Activated T-cell treated with anti-CD3 and anti-CD28 coated beads, Interleukin-2, amount 50 U/mL, for 4 hours (primary cell): ENCODE data around the gene FBXO39. TPM values are rescaled to one million over a fixed set of nuclear protein-coding genes. Genes with fewer than 3 reads are reported as not detected.
A peak's percentile ranks its signal among the peaks of the same experiment; 100 is the strongest.
"Not testable (repeated sequence)": the region's sequence is repeated elsewhere in the genome, so short reads cannot be mapped to it uniquely, and the experiment has no call there.

Source experiments
- ATAC-seq, 2 donors: fragments of 200-7000 bp; cut with Tn5 transposase; one replicate each; pipeline ENCODE4 v1.10.0; 2021
- DNase-seq: peaks from one replicate; pipeline ENCODE4 v3.0.0-alpha.2; 2020
- H3K27me3 Mint-ChIP-seq: one replicate; pipeline ENCODE4 v1.8.0; 2021; ENCODE audit warnings: low read depth, mixed read lengths
- H3K36me3 Mint-ChIP-seq: one replicate; pipeline ENCODE4 v1.8.0; 2022; ENCODE audit warnings: mixed read lengths; ENCODE audit not compliant: insufficient read depth
- H3K4me1 Mint-ChIP-seq: one replicate; pipeline ENCODE4 v1.8.0; 2021; ENCODE audit warnings: low read depth, mixed read lengths
- H3K4me3 Mint-ChIP-seq: one replicate; pipeline ENCODE4 v1.8.0; 2021; ENCODE audit warnings: mild to moderate bottlenecking, moderate library complexity, mixed read lengths
- H3K9me3 Mint-ChIP-seq: one replicate; pipeline ENCODE4 v1.8.0; 2021; ENCODE audit warnings: mixed read lengths
- total RNA-seq, 3 donors: library from RNA; stranded (reverse); gene quantifications; one replicate each; pipeline ENCODE4 v1.2.1, GENCODE V29; 2021

The FBXO39 gene
- total RNA-seq, 3 donors from 2014 or later, result not detected

DNA sequence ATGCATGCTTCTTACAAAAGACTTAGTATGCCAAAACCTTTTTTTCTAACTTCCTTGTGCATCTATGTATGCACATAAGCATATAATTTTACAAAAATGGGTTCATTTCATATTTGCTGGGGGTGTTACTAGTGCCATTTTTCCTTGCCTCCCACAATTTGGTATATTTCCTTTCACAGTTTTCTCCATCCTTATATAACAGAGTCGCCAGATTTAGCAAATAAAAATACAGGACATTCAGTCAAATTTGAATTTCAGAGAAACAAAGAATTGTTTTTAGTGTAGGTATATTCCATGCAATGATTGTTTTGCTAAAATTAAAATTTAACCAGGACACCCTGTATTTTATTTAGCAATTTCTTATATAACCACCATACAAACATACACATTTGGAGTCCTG lies 4.0 kb upstream of the FBXO39 start:
- DNase-seq, result no peak
- Mint-ChIP-seq H3K27me3 (peaks cover 3% of the 10 kb centered on the region), H3K4me1 (peaks cover 4% of the 10 kb centered on the region), H3K9me3 (peaks cover 40% of the 10 kb centered on the region), H3K4me3 (no peak overlapping the region), H3K36me3 (peaks cover 67% of the 10 kb centered on the region)
- no peak for ATAC-seq

DNA sequence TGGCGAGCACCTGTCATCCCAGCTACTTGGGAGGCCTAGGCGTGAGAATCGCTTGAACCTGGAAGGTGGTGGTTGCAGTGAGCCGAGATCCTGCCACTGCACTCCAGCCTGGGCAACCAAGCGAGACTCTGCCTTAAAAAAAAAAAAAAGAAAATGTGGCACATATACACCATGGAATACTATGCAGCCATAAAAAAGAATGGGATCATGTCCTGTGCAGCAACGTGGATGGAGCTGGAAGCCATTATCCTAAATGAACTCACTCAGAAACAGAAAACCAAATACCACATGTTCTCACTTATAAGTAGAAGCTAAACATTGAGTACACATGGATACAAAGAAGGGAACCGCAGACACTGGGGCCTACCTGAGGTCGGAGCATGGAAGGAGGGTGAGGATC lies 1.1 kb upstream of the FBXO39 start:
- Mint-ChIP-seq H3K9me3 (peaks cover 24% of the 10 kb centered on the region), H3K36me3 (peaks cover 40% of the 10 kb centered on the region), H3K27me3 (peaks cover 19% of the 10 kb centered on the region)
- ATAC-seq, H3K4me1 Mint-ChIP-seq, DNase-seq, H3K4me3 Mint-ChIP-seq: not testable (repeated sequence)

DNA sequence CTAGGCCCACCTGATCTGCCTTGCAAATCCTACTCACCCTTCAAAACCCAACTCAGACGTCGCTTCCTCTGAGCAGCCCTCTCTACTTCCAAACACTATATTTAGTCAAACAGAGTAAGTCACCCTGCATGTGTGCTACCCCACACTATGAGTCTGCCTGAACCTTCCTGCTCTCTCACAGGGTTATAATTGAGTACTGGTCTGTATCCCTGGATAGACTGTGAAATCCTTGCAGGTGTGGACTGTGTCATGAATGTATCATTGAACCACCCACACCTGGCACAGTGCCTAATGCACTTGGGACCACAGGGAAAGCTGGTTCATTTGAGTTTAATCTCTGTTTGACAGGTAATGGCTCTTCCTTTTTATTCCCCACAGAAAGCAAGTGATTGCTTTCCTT lies 3.4 kb downstream of the FBXO39 start:
- peaks cover 4% of the 10 kb centered on the region for H3K4me1 Mint-ChIP-seq
- peaks cover 47% of the 10 kb centered on the region for H3K27me3 Mint-ChIP-seq
- H3K4me3 Mint-ChIP-seq, result no peak overlapping the region
- peaks cover 4% of the 10 kb centered on the region for H3K36me3 Mint-ChIP-seq
- no peak for ATAC-seq
- DNase-seq, result no peak
- H3K9me3 Mint-ChIP-seq, result peaks cover 32% of the 10 kb centered on the region

DNA sequence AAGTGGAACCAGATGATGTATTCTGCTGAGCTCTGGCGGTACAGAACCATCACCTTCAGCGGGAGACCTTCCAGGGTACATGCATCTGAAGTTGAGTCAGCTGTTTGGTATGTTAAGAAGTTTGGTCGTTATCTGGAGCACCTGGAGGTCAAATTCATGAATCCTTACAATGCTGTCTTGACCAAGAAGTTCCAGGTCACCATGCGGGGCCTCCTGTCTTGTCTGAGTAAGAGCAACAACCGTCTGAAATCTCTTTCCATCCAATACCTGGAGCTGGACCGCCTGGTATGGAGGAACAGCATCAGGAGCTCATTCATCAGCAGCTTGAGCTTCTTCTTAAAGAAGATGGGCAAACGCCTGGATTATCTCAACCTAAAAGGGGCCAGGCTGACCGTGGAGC lies 4.0 kb downstream of the FBXO39 start:
- Mint-ChIP-seq H3K36me3 (peaks cover 4% of the 10 kb centered on the region), H3K4me3 (no peak overlapping the region), H3K9me3 (peaks cover 34% of the 10 kb centered on the region), H3K27me3 (peaks cover 48% of the 10 kb centered on the region), H3K4me1 (peaks cover 4% of the 10 kb centered on the region)
- DNase-seq (no peak), ATAC-seq (no peak)

DNA sequence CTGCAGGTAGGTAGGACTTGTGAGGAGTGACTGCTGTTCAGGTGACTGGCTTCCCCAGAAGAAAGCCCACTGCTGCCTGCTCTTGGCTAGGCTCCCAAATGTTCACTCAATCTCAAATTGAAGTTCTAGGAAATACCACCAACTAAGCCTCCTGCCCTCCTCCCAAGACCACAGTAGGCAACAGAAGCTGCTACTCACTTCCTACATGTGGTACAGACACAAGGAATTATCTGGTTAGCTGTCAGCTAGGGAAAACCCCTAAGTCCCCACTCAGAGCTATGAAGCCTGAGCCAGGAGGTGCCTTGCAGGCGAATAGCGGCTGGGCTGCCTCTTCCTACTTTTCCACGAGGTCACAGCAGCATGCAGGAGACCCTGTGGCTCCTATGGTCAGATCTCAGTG lies 4.9 kb downstream of the FBXO39 start:
- no peak overlapping the region for H3K4me3 Mint-ChIP-seq
- H3K4me1 Mint-ChIP-seq, result peaks cover 7% of the 10 kb centered on the region
- ATAC-seq, result peak in 1 of 2 donors; percentile 34
- H3K27me3 Mint-ChIP-seq, result peaks cover 57% of the 10 kb centered on the region
- H3K9me3 Mint-ChIP-seq, result peaks cover 39% of the 10 kb centered on the region
- no peak for DNase-seq
- peaks cover 4% of the 10 kb centered on the region for H3K36me3 Mint-ChIP-seq

DNA sequence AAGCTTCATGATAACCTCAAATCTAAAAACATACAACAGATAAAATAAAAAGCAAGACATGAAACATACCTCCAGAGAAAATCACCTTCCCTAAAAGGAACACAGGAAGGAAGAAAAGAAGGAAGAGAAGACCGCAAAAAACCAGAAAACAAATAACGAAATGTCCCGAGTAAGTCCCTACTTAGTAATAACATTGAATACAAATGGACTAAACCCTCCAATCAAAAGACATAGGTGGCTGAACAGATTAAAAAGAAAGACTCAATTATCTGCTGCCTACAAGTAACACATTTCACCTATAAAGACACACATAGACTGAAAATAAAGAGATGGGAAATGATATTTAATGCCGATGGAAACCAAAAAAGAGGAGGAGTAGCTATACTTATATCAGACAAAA lies 6.2 kb downstream of the FBXO39 start:
- Mint-ChIP-seq H3K9me3 (peaks cover 41% of the 10 kb centered on the region), H3K4me3 (no peak overlapping the region), H3K27me3 (peaks cover 67% of the 10 kb centered on the region), H3K4me1 (peaks cover 5% of the 10 kb centered on the region), H3K36me3 (peaks cover 4% of the 10 kb centered on the region)
- DNase-seq (no peak), ATAC-seq (no peak)

DNA sequence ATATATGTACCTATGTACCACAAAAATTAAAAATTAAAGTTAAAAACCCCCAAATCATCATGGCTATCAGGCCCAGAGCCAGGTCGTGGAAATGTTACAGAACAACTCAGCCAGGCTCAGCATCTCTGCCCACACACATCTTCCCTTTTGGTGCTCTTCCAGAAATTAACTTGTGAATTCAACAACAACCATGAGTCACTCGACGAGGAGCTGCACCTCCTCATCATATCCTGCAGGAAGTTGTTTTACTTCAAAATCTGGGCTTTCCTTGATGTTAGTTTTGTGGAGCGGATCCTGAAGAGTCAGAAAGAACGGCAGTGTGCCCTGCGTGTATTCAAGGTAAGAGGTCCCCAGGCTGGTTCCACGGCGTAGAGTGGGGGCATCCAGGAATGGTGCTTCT lies 10.6 kb downstream of the FBXO39 start:
- no peak overlapping the region for H3K4me3 Mint-ChIP-seq

DNA sequence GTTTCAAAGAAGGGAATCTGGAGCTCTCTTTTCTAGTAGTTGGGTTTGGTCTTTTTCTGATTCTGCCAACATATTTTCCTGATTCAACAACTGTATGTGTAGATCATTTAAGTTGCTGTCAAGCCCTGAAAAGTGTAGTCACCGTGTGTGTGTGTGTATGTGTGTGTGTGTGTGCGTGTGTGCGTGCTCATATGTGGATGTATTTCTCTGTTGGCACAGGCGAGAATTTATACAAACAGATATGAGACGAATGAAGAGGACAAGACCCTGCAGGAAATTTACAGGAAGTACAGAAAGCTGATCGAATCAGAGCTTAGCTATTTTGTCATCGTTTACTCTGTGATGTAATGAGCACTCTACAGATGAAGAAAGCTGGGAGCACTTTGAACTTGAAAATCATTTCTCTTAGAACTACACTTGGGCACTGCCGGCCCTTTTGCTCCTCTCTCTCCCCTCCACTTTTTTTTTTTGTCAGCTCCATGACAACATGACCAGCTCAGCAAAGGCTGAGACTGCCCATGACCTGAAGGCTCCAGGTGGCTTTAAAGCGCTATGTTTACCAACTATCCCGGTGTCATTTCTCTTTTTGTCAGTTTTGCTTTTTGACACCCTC lies 11.2 kb downstream of the FBXO39 start:
- Mint-ChIP-seq H3K27me3 (peaks cover 69% of the 10 kb centered on the region), H3K4me3 (no peak overlapping the region), H3K9me3 (peaks cover 28% of the 10 kb centered on the region), H3K4me1 (peaks cover 5% of the 10 kb centered on the region), H3K36me3 (no peaks in the 10 kb centered on the region)
- no peak for ATAC-seq
- DNase-seq, result no peak

More for the DNA sequence above, 10.6 kb downstream of the FBXO39 start:
- Mint-ChIP-seq H3K27me3 (peaks cover 70% of the 10 kb centered on the region), H3K36me3 (peaks cover 3% of the 10 kb centered on the region), H3K4me1 (peaks cover 5% of the 10 kb centered on the region), H3K9me3 (peaks cover 33% of the 10 kb centered on the region)
- no peak for DNase-seq
- no peak for ATAC-seq

DNA sequence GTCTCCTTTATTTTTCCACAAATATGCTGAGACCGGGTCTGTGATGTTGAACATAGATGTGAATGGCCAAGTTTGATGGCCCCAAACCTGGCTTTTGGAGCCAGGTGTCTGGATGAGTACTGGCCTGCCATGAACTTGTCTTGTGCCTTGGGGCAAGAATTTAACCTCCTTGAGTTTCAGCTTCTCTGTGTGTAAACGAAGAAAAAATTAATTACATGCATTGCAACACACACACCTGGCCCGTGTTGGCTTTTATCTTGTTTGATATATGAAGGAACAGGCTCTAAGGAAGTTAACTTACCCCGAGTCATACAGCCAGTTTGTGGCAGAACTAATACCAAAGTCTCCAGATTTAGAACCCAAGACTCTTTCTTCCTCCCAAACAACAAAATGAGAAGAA lies 13.1 kb downstream of the FBXO39 start:
- H3K27me3 Mint-ChIP-seq, result peaks cover 67% of the 10 kb centered on the region
- peaks cover 11% of the 10 kb centered on the region for H3K9me3 Mint-ChIP-seq
- ATAC-seq, result no peak
- peaks cover 5% of the 10 kb centered on the region for H3K4me1 Mint-ChIP-seq
- H3K36me3 Mint-ChIP-seq, result no peaks in the 10 kb centered on the region
- no peak for DNase-seq
- no peak overlapping the region for H3K4me3 Mint-ChIP-seq

DNA sequence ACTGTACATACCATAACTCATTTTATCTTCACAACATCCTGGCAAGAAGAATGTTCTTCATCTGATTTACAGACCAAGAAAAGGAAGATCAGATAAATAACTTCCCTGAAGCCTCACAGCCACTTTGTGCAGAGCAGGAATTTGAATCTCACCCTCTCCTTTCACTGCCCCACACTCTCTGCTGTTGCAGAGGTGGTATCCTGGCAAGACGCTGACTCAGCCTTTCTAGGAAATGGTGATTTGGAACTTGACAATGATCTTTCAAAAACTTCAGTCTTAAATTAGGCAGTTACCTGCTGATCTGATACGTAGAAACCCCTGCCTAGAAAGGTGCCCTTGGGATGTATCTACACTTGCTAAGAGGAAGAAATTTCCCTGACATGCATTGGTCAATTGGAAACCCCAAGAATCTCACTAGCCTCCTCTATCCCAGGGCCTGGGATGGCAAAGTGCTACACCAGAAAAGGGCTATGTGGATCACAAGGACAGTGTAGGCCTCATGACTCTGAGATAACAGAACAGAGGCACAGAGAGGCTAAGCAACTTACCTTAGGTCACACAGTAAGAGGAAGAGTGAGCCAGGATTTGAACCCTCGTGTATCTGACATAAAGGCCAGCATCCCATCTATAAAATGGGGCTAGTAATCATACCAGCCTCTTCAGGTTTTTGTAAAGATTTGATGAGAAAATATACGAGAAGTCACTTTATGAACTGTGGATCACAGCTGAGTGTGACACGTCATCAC lies 17.9 kb downstream of the FBXO39 start:
- no peaks in the 10 kb centered on the region for H3K9me3 Mint-ChIP-seq
- no peaks in the 10 kb centered on the region for H3K4me1 Mint-ChIP-seq
- H3K27me3 Mint-ChIP-seq, result peaks cover 29% of the 10 kb centered on the region
- H3K4me3 Mint-ChIP-seq, result no peak overlapping the region
- no peaks in the 10 kb centered on the region for H3K36me3 Mint-ChIP-seq
- DNase-seq, result no peak
- ATAC-seq, result no peak

DNA sequence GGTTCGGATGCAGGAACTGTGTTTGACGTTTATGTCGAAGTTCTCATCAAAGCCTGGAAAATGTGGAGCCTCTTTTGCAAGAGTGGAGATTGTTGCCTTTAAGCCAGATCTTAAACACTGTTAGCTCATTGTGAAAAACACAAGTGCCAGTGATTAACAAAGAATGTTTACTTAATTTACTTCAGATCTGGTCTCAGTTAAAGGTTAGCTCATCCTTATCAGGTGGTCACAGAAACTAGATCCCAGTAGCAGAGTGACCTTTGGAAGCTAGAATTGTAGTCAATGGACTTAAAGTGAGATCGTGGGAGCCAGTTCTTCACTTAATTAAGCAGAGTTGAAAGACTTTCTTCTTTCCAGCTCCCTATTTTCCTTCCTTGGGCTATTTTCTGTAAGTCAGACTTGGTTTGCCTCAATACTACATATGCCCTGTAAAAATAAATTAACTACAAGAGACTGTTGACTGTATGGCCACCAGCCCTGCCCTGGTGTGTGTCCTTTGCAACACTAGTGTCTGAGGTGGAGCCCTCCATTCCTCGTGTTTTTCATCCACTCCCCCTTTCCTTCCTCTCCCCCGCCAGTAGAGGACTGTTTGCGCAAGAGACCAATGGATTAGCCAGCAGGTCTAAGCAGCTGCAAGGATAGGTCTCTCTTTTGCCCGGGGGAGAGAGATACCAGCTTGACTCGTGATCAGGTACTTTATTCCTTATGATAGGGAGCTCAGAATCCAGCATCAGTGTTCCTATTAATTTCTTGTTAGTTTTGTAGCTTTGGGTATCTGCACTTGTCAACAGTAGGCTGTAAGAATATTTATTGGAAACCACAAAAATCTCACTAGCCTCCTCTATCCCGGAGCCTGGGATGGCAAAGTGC lies 20.2 kb downstream of the FBXO39 start:
- no peak overlapping the region for H3K4me3 Mint-ChIP-seq
- peaks cover 16% of the 10 kb centered on the region for H3K27me3 Mint-ChIP-seq
- ATAC-seq (no peak), DNase-seq (no peak)
- no peaks in the 10 kb centered on the region for H3K9me3 Mint-ChIP-seq
- no peaks in the 10 kb centered on the region for H3K36me3 Mint-ChIP-seq
- H3K4me1 Mint-ChIP-seq, result no peaks in the 10 kb centered on the region

DNA sequence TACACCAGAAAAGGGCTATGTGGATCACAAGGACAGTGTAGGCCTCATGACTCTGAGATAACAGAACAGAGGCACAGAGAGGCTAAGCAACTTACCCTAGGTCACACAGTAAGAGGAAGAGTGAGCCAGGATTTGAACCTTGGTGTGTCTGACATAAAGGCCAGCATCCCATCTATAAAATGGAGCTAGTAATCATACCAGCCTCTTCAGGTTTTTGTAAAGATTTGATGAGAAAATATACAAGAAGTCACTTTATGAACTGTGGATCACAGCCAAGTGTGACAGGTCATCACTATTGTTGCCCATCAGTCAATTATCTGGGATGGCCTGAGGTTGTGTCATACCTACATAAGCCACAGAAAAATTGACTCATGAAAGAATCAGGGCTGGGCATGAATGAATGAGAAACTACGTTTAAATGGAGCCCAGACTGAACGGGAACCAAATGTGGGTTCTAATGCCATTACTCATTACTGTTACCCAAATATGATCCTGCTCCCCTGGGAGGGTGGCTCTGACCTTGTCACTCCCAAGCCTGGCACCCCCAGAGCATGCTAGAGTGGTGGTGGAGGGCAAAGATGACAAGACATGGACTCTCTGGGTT lies 21.0 kb downstream of the FBXO39 start:
- H3K27me3 Mint-ChIP-seq, result peaks cover 11% of the 10 kb centered on the region
- H3K9me3 Mint-ChIP-seq, result no peaks in the 10 kb centered on the region

DNA sequence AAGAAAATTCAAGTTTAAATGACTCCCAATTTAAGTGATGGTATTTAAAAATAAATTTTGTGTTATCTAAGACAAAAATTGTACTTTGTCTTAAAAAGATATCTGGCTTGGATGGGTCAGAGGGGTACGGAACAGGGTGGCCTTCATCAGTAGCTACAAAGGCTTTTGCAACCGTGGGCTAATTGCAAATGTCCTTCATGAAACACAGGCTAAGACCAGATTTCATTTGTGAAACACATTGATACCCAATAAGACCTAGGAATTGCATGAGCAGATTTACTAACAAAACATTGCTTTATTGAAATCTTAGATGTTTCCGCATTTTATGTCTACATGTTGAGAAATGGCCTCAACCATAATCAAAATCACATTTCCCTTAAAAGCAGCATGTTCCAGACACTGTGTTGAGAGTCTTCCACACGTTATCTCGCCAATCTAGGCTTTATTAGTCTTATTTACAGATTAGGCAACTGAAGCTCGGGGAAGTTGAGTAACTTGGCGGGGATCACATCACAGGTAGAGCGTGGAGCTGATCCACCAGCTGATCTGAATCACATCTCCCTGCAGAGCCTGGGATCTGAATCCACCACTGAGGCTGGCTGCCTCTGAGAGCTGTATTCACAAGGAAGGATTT lies 21.8 kb downstream of the FBXO39 start:
- Mint-ChIP-seq H3K9me3 (no peaks in the 10 kb centered on the region), H3K4me3 (no peak overlapping the region), H3K36me3 (no peaks in the 10 kb centered on the region), H3K27me3 (peaks cover 2% of the 10 kb centered on the region), H3K4me1 (no peaks in the 10 kb centered on the region)
- DNase-seq (no peak), ATAC-seq (no peak)

More for the DNA sequence above, 21.0 kb downstream of the FBXO39 start:
- no peak for DNase-seq
- H3K36me3 Mint-ChIP-seq, result no peaks in the 10 kb centered on the region
- no peak overlapping the region for H3K4me3 Mint-ChIP-seq
- no peaks in the 10 kb centered on the region for H3K4me1 Mint-ChIP-seq
- ATAC-seq, result no peak

DNA sequence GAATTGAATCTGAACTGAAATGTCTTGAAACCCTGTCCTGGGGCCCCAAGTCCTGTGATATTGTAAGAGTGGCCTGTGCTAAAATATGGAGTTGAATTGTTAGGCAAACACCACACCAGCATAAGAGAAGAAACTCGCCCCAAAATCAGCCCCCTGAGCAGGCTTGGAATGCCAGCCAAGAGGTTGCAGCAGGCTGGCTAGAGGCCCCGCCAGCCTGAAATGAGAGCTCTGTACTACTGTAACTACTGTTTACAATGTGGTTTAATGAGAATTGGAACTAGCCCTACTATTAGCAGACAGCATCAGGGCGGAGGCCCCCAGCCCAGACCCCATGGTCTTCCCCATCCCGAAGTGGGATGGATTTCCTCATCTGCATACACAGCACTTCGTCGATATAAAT lies 23.7 kb downstream of the FBXO39 start:
- ATAC-seq, result no peak
- DNase-seq, result no peak
- no peaks in the 10 kb centered on the region for H3K36me3 Mint-ChIP-seq
- no peak overlapping the region for H3K4me3 Mint-ChIP-seq
- H3K27me3 Mint-ChIP-seq, result no peaks in the 10 kb centered on the region
- no peaks in the 10 kb centered on the region for H3K4me1 Mint-ChIP-seq
- H3K9me3 Mint-ChIP-seq, result no peaks in the 10 kb centered on the region
